Osteoblast (primary cell): ENCODE results near the gene TUT1. TPM values are rescaled to one million over a fixed set of nuclear protein-coding genes. Genes with fewer than 3 reads are reported as not detected.

Experiments used
- DNase-seq: peaks from one replicate; pipeline ENCODE4 v3.0.0; 2011; ENCODE audit warnings: low spot score, mixed read lengths; ENCODE audit not compliant: insufficient read length; ENCODE audit errors: missing footprints
- H2AFZ ChIP-seq: 2 replicates; pipeline ENCODE4 v1.6.0; 2011; ENCODE audit warnings: mild to moderate bottlenecking, low read length
- H3K27ac ChIP-seq: 2 replicates; pipeline ENCODE4 v1.5.1; 2011; ENCODE audit warnings: mild to moderate bottlenecking, low read depth, low read length, moderate library complexity
- H3K27me3 ChIP-seq: 2 replicates; pipeline ENCODE4 v1.6.0; 2012; ENCODE audit warnings: mild to moderate bottlenecking, control low read depth, inconsistent platforms, low read length, moderate library complexity; ENCODE audit not compliant: insufficient read depth
- H3K36me3 ChIP-seq: 2 replicates; pipeline ENCODE4 v1.5.1; 2011; ENCODE audit warnings: mild to moderate bottlenecking, low read length, control low read depth, moderate library complexity; ENCODE audit not compliant: insufficient read depth
- H3K4me1 ChIP-seq: 2 replicates; pipeline ENCODE4 v1.5.1; 2011; ENCODE audit warnings: mild to moderate bottlenecking, low read length, control low read depth, moderate library complexity; ENCODE audit not compliant: insufficient read depth
- H3K4me2 ChIP-seq: 2 replicates; pipeline ENCODE4 v1.6.0; 2011; ENCODE audit warnings: mild to moderate bottlenecking, low read length; ENCODE audit not compliant: insufficient read depth
- H3K4me3 ChIP-seq: fragments of 200-600 bp; sonication (generic); 3 replicates; pipeline ENCODE4 v1.5.1; 2012; ENCODE audit warnings: mild to moderate bottlenecking, low read length, inconsistent platforms; ENCODE audit not compliant: insufficient read depth
- H3K79me2 ChIP-seq: 2 replicates; pipeline ENCODE4 v1.6.0; 2012; ENCODE audit warnings: mild to moderate bottlenecking, low read length, control low read depth, inconsistent platforms; ENCODE audit not compliant: insufficient read depth
- H3K9me3 ChIP-seq: 2 replicates; pipeline ENCODE4 v1.5.1; 2011; ENCODE audit warnings: low read depth, low read length, control low read depth
- H4K20me1 ChIP-seq: 2 replicates; pipeline ENCODE4 v1.6.0; 2012; ENCODE audit warnings: mild to moderate bottlenecking, low read length, control low read depth; ENCODE audit not compliant: insufficient read depth
- total RNA-seq: library from RNA; depleted of rRNA; stranded (reverse); fragments of >200 nt; gene quantifications from 2 replicates; pipeline ENCODE4 v1.2.3, GENCODE V29; 2012
- TF ChIP-seq, protein P1 (sequence below): IDR thresholded peaks from 2 replicates; pipeline ENCODE4 v1.5.1; 2011; ENCODE audit warnings: mild to moderate bottlenecking, low read depth, low read length, moderate library complexity; ENCODE audit errors: extremely low read depth

Gene TUT1
- total RNA-seq, 1 donor: 7.6 TPM

DNA sequence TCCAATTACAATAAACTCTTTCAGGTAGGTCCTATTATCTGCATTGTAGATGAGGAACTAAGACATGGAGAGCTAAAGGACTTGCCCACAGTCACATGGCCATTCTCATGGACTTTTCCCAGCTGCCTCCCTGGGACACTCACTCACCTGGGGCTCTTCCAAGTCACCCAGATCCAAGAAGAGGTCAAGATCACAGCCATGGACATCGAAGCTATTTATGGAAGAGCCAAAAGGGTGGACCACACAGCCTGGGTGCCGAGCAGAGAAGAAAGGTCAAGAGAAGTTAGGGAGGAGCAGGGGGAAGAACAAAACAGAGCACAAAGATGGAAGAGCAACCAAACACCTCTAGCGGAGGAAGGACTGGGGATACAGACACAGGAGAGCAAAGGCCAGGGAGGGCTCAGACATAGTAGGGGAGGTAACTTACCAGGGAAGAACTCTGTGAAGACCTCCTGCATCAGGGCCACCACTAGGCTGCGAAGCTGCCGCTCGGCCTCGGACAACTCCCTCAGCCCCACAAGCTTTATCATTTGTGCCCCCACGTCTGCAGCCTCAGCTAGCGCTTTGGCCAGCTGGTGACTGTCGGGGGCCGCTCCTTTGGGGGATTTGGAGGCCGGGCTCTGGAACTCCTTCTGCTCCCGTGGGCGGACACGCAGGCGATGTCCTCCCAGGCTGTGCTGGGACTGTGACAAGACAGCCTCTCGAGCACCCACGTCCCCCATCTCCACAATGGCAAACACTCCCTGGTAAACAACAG lies 10.2 kb downstream of the TUT1 start:
- peaks cover 2% of the 10 kb centered on the region for H3K4me1 ChIP-seq
- no peak overlapping the region for H3K4me3 ChIP-seq
- H4K20me1 ChIP-seq: no peaks in the 10 kb centered on the region
- no peak overlapping the region for H2AFZ ChIP-seq
- H3K27ac ChIP-seq: no peak overlapping the region
- peaks cover 2% of the 10 kb centered on the region for H3K79me2 ChIP-seq
- no peak overlapping the region for H3K4me2 ChIP-seq
- H3K36me3 ChIP-seq: peaks cover 28% of the 10 kb centered on the region
- TF ChIP-seq, protein P1, sequence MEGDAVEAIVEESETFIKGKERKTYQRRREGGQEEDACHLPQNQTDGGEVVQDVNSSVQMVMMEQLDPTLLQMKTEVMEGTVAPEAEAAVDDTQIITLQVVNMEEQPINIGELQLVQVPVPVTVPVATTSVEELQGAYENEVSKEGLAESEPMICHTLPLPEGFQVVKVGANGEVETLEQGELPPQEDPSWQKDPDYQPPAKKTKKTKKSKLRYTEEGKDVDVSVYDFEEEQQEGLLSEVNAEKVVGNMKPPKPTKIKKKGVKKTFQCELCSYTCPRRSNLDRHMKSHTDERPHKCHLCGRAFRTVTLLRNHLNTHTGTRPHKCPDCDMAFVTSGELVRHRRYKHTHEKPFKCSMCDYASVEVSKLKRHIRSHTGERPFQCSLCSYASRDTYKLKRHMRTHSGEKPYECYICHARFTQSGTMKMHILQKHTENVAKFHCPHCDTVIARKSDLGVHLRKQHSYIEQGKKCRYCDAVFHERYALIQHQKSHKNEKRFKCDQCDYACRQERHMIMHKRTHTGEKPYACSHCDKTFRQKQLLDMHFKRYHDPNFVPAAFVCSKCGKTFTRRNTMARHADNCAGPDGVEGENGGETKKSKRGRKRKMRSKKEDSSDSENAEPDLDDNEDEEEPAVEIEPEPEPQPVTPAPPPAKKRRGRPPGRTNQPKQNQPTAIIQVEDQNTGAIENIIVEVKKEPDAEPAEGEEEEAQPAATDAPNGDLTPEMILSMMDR: no peak
- no peaks in the 10 kb centered on the region for H3K27me3 ChIP-seq
- H3K9me3 ChIP-seq: no peaks in the 10 kb centered on the region
- peak; percentile 34 for DNase-seq

DNA sequence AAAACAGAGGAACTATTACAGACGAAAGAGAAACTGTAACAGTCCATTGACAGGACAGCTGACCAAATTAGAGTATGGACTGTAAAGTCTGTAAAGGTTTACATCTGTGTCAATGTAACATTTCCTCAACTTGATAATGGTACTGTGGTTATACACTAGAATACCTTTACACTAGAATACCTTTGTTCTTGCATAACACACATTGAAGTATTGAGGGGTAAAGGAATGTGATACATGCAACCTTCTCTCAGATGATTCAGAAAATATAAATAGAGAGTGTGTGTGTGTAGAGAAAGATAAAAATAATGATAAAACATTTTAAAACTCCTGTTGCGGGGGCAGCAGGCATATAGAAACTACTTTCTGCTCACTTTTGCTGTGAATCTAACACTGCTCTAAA lies 12.1 kb downstream of the TUT1 start:
- no peaks in the 10 kb centered on the region for H4K20me1 ChIP-seq
- peak; percentile 25 for DNase-seq
- no peaks in the 10 kb centered on the region for H3K27me3 ChIP-seq
- no peak overlapping the region for H3K4me3 ChIP-seq
- peaks cover 30% of the 10 kb centered on the region for H3K36me3 ChIP-seq
- TF ChIP-seq, protein P1: no peak
- H2AFZ ChIP-seq: no peak overlapping the region
- peaks cover 19% of the 10 kb centered on the region for H3K79me2 ChIP-seq
- H3K4me1 ChIP-seq: peaks cover 14% of the 10 kb centered on the region
- no peaks in the 10 kb centered on the region for H3K9me3 ChIP-seq
- H3K4me2 ChIP-seq: no peak overlapping the region
- no peak overlapping the region for H3K27ac ChIP-seq

DNA sequence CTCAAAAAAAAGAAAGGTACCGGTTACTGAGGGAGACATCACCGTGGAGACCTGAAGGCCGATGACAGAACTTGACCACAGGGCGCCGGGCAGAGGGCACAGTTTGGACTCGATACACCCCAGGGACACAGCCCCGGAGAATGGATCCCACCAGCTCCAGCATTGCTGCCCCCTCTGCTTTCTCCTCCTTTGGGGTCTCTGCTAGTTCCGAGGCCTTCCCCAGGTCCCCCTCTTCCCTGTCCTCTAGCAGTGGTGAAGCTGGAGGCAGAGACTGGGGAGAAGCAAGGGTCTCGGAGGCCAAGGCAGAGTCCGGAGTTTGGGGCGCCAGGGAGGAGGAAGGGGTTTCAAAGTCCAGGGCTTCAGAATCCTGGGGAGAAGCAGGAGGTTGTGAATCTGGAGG lies 12.8 kb downstream of the TUT1 start:
- H3K9me3 ChIP-seq: no peaks in the 10 kb centered on the region
- no peaks in the 10 kb centered on the region for H4K20me1 ChIP-seq
- DNase-seq: no peak
- H3K4me1 ChIP-seq: peaks cover 14% of the 10 kb centered on the region
- H3K4me2 ChIP-seq: no peak overlapping the region
- TF ChIP-seq, protein P1: no peak
- peaks cover 23% of the 10 kb centered on the region for H3K79me2 ChIP-seq
- no peak overlapping the region for H2AFZ ChIP-seq
- peaks cover 30% of the 10 kb centered on the region for H3K36me3 ChIP-seq
- H3K27ac ChIP-seq: no peak overlapping the region
- H3K4me3 ChIP-seq: no peak overlapping the region
- no peaks in the 10 kb centered on the region for H3K27me3 ChIP-seq

DNA sequence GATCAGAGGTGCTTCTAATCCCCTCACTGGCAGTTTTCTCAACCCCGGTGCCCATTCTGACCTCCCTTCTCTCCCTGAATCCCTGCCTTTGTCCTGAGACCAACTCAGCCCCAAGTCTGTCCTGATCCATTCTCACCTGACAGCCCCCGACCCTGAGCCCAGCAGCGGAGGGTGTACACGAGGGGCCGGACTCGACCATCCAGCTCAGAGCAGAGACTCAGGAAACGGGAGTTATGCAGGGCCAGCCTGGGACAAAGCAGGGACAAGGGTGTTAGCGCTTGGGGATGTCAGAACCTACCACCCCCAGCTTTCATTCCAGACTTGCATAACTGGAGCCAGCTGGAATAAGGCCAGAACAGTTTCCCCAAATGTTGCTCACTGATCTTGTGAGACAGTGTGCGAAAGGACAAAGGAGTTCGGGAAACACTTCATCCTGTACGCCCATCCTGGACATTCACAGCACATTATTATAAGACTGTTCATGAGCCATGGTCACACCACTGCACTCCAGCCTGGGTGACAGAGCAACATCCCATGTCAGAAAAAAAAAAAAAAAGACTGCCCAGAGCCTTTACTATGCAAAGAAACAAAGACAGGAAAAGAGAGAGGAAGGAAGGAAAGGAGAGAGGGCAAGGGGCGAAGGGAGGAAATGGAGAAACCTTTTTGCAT lies 14.1 kb downstream of the TUT1 start:
- H3K4me2 ChIP-seq: no peak overlapping the region
- TF ChIP-seq, protein P1: no peak
- H3K36me3 ChIP-seq: peaks cover 33% of the 10 kb centered on the region
- H3K79me2 ChIP-seq: peaks cover 37% of the 10 kb centered on the region
- H3K4me3 ChIP-seq: no peak overlapping the region
- peaks cover 11% of the 10 kb centered on the region for H4K20me1 ChIP-seq
- H2AFZ ChIP-seq: no peak overlapping the region
- H3K9me3 ChIP-seq: no peaks in the 10 kb centered on the region
- H3K27ac ChIP-seq: no peak overlapping the region
- H3K4me1 ChIP-seq: peaks cover 18% of the 10 kb centered on the region
- peak; percentile 14 for DNase-seq
- H3K27me3 ChIP-seq: no peaks in the 10 kb centered on the region
